ENCODE results near the gene NPTX2.

The NPTX2 gene

DNA sequence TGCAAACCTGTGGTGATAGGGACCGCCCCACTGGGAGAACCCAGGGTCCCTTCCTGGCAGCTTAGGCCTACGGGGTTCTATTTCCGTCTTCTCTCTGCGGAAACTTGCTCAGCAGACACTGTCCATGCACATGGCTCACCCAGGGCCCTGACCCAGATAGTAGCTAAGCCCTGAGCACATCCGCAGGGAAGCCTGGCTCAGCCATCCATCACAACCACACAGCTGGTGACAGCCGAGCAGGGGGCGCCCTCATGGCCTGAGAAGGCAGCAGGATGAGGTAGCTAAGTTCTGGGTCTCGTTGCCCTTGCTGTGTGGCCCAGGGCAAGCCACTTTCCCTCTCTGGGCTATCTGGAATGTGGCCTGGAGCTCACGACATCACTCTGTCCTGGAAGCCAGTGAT lies 23.3 kb downstream of the NPTX2 start:
- Histone ChIP-seq H3K27me3 (ENCODE audit: insufficient read depth, low read depth, severe bottlenecking) (no peaks in the 10 kb centered on the region), H3K27ac (no peak overlapping the region), H3K4me3 (ENCODE audit: low read depth, low read length) (no peak overlapping the region), H3K9me3 (ENCODE audit: severe bottlenecking) (peaks cover 7% of the 10 kb centered on the region), H3K36me3 (no peaks in the 10 kb centered on the region)
- TF ChIP-seq CTCF (IDR thresholded peaks at IDR 0.05; ENCODE audit: low read depth, low read length), result peak; percentile 39; the same call in 1 of the 2 replicates
- peak; percentile 73 for DNase-seq

DNA sequence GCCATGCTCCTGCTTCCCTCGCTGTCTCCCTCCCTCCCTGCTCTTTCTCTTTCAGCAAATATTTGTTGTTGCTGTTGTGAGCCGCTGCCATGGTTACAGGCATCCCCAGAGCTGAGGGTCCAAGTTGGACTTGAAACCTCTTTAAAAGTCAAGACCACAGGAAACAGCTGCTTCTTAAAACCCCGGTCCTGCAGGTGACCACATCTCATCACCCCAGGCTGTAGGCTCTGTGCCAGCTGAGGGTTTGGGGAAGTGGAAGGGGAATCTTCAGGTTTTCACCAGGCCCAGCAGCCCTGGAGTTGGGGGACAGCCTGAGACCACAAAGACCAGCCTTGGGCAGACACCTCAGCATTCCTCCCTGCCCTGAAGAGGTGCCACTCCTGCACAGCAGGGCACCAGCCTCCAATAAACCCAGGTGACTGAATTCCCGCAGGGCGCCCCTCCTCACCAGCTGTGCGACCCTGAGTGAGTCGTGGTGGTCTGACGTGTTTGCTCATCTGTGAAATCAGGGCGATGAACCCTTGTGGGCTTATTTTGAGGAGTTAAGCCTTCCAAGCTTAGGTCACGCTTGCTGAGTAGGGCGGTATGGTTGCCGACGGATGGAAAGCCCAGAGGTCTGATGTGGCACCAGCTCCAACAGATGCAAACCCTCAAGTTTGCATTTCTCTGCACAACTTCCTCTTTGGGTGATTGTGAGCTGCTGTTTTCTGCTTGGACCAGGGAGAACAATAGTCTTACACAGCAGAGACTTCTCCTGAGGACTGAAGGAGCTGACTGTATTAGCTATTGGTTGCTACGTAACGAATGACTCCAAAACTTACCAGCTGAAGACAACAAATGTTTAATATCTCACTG lies 24.8 kb downstream of the NPTX2 start:
- no peak for TF ChIP-seq CTCF (IDR thresholded peaks at IDR 0.05; ENCODE audit: low read depth, low read length)
- DNase-seq, result peak; percentile 19
- Histone ChIP-seq H3K9me3 (ENCODE audit: severe bottlenecking) (peaks cover 7% of the 10 kb centered on the region), H3K4me3 (ENCODE audit: low read depth, low read length) (no peak overlapping the region), H3K27ac (no peak overlapping the region), H3K27me3 (ENCODE audit: insufficient read depth, low read depth, severe bottlenecking) (no peaks in the 10 kb centered on the region), H3K36me3 (no peaks in the 10 kb centered on the region)

DNA sequence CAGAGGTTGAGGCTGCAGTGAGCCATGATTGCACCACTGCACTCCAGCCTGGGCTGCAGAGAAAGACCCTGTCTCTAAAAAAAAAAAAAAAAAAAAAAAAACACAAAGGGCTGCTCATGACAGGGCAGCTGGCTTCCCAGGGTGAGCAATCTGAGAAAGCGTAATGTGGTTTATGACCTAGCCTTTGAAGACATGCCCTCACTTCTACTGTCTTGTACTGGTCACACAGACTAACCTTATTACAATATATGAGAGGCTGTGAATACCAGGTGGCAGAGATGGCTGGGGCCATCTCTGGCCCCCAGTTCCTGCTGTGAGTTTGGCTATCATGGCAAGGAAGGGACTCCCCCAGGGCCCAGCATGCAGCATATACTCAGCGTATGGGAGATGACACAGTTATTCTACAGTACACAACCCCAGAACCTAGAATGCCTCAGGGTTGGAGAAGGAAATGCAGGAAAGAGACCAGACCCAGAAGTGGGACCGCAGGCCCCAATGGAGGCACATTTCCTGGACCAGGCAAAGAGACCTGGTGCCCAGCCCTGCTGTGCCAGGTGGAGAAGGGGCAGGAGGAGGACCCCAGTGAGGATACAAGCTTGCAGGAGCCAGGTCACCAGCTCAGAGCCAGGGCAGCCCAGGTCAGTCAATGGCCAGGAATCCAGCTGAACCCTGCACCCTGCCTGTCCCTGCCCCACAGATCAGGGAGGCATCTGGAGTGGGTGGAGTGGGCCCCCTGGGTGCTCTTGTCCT lies 26.3 kb downstream of the NPTX2 start:
- Histone ChIP-seq H3K36me3 (no peaks in the 10 kb centered on the region), H3K9me3 (ENCODE audit: severe bottlenecking) (peaks cover 4% of the 10 kb centered on the region), H3K27me3 (ENCODE audit: insufficient read depth, low read depth, severe bottlenecking) (no peaks in the 10 kb centered on the region), H3K4me3 (ENCODE audit: low read depth, low read length) (no peak overlapping the region), H3K27ac (no peak overlapping the region)
- no peak for DNase-seq
- no peak for TF ChIP-seq CTCF (IDR thresholded peaks at IDR 0.05; ENCODE audit: low read depth, low read length)

- DNase-seq, result no peak
- H3K27ac ChIP-seq, result no peak overlapping the region
- H3K4me3 ChIP-seq (ENCODE audit: low read depth, low read length), result no peak overlapping the region
- H3K36me3 ChIP-seq, result no peaks in the 10 kb centered on the region
- no peaks in the 10 kb centered on the region for H3K27me3 ChIP-seq (ENCODE audit: insufficient read depth, low read depth, severe bottlenecking)
- H3K9me3 ChIP-seq (ENCODE audit: severe bottlenecking), result no peaks in the 10 kb centered on the region
- no peak for TF ChIP-seq CTCF (IDR thresholded peaks at IDR 0.05; ENCODE audit: low read depth, low read length)
Measured at GRCh38 chr7:98646465-98646864, 29.4 kb downstream of the NPTX2 start.

DNA sequence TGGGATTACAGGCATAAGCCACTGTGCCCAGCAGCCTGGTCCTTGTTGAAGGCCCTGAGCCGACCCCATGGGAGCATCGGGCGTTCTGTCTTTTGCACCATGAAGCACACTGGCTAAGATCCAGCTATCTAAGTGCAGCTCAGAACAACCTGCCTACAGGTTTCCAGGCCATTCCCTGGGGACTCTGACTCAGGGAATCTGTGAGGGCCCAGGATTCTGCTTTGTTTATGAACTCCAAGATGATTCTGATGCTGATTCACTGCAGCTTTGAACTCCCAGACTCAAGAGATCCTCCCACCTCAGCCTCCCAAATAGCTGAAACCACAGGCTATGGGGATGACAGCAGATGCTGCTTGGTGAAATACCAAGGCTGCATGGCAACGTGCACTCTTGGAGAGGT lies 30.2 kb downstream of the NPTX2 start:
- no peak for TF ChIP-seq CTCF (IDR thresholded peaks at IDR 0.05; ENCODE audit: low read depth, low read length)

More for the DNA sequence above, 30.2 kb downstream of the NPTX2 start:
- Histone ChIP-seq H3K27me3 (ENCODE audit: insufficient read depth, low read depth, severe bottlenecking) (no peaks in the 10 kb centered on the region), H3K9me3 (ENCODE audit: severe bottlenecking) (no peaks in the 10 kb centered on the region), H3K27ac (no peak overlapping the region), H3K4me3 (ENCODE audit: low read depth, low read length) (no peak overlapping the region), H3K36me3 (no peaks in the 10 kb centered on the region)
- DNase-seq, result no peak
